Activated naive CD4-positive, alpha-beta T cell treated with anti-CD3 and anti-CD28 coated beads, Interleukin-2, amount 50 U/mL, for 16 hours (primary cell): ENCODE measurements around the gene MDFI.

Experiments used
- DNase-seq: peaks from one replicate; pipeline ENCODE4 v3.0.0-alpha.2; 2020

Gene MDFI

GRCh38 chr6:41651962-41652657, 13.8 kb downstream of the MDFI start:
- DNase-seq: no peak

- DNase-seq: no peak
Observed at GRCh38 chr6:41652866-41653652, 14.8 kb downstream of the MDFI start.

- no peak for DNase-seq
Observed at GRCh38 chr6:41653691-41654090, 15.4 kb downstream of the MDFI start.

GRCh38 chr6:41654151-41654697, 16.0 kb downstream of the MDFI start:
- DNase-seq: no peak

GRCh38 chr6:41654698-41655151, 16.5 kb downstream of the MDFI start:
- no peak for DNase-seq

GRCh38 chr6:41655176-41655575, 16.9 kb downstream of the MDFI start:
- DNase-seq: no peak

- no peak for DNase-seq
Observed at GRCh38 chr6:41655646-41656001, 17.4 kb downstream of the MDFI start.

- no peak for DNase-seq
Observed at GRCh38 chr6:41656002-41656691, 17.9 kb downstream of the MDFI start.

GRCh38 chr6:41657131-41658094, 19.1 kb downstream of the MDFI start:
- no peak for DNase-seq

GRCh38 chr6:41658636-41659035, 20.4 kb downstream of the MDFI start:
- no peak for DNase-seq

- DNase-seq: no peak
Observed at GRCh38 chr6:41659935-41660334, 21.7 kb downstream of the MDFI start.

- no peak for DNase-seq
Observed at GRCh38 chr6:41663568-41663967, 25.3 kb downstream of the MDFI start.

GRCh38 chr6:41664271-41664670, 26.0 kb downstream of the MDFI start:
- no peak for DNase-seq

- DNase-seq: no peak
Observed at GRCh38 chr6:41667195-41667594, 28.9 kb downstream of the MDFI start.

- DNase-seq: no peak
Observed at GRCh38 chr6:41668968-41669367, 30.7 kb downstream of the MDFI start.

- no peak for DNase-seq
Observed at GRCh38 chr6:41670703-41671360, 32.6 kb downstream of the MDFI start.

- no peak for DNase-seq
Observed at GRCh38 chr6:41671376-41671775, 33.1 kb downstream of the MDFI start.

- no peak for DNase-seq
Observed at GRCh38 chr6:41672016-41672415, 33.7 kb downstream of the MDFI start.

GRCh38 chr6:41672816-41673703, 34.8 kb downstream of the MDFI start:
- DNase-seq: no peak

GRCh38 chr6:41673704-41674000, 35.4 kb downstream of the MDFI start:
- no peak for DNase-seq
